B cell (primary cell): Measurements from ENCODE around the gene NFIB. TPM values are rescaled to one million over a fixed set of nuclear protein-coding genes. Genes with fewer than 3 reads are reported as not detected.

Source experiments
- ATAC-seq: fragments of 200-7000 bp; cut with Tn5 transposase; one replicate; pipeline ENCODE4 v1.10.0; 2021; ENCODE audit warnings: low read depth, mild to moderate bottlenecking, moderate number of reproducible peaks, moderate library complexity
- CTCF ChIA-PET: fragments of 350-600 bp; sonication (Branson Sonifier 250); formaldehyde crosslinking; loops from one replicate; lab custom pipeline; 2021; ENCODE audit warnings: antibody characterized with exemption, inconsistent platforms; lab: Charles Lee
- POLR2A ChIA-PET: fragments of 350-600 bp; sonication (Branson Sonifier 250); formaldehyde crosslinking; loops from one replicate; lab custom pipeline; 2021; ENCODE audit warnings: antibody characterized with exemption; lab: Charles Lee
- DNase-seq: peaks from one replicate; pipeline ENCODE4 v3.0.0; 2013
- H2AFZ ChIP-seq: 2 replicates; pipeline ENCODE4 v1.6.1; 2012; ENCODE audit warnings: mild to moderate bottlenecking, low read depth, low read length; ENCODE audit not compliant: insufficient read depth, poor library complexity, severe bottlenecking
- H3K27ac ChIP-seq, 2 donors: 1 replicate in 1 of 2; 2 replicates in 1 of 2; pipeline ENCODE4 v1.5.1; 2012 to 2013; ENCODE audit warnings: low read length in 2 of 2, mild to moderate bottlenecking in 2 of 2, moderate library complexity in 1 of 2
- H3K27me3 ChIP-seq, 4 experiments: fragments of 200-600 bp in 1 of 4; sonication (generic) in 1 of 4; replicated peaks in 1 of 4; 1 replicate in 2 of 4; 2 replicates in 2 of 4; pipeline versions ENCODE4 v1.6.1 to v1.7.0; 2013 to 2016; ENCODE audit warnings: low read length in 3 of 4, mild to moderate bottlenecking in 2 of 4, mixed read lengths in 1 of 4, moderate library complexity in 1 of 4; ENCODE audit not compliant: insufficient read depth in 4 of 4, control insufficient read depth in 3 of 4; ENCODE audit errors: control extremely low read depth in 1 of 4
- H3K36me3 ChIP-seq, 2 experiments: replicated peaks in 1 of 2; 1 replicate in 1 of 2; 2 replicates in 1 of 2; pipeline versions ENCODE4 v1.6.1 to v1.7.1; 2013; ENCODE audit warnings: low read length in 1 of 2; ENCODE audit not compliant: insufficient read depth in 2 of 2, control insufficient read depth in 1 of 2; ENCODE audit errors: control extremely low read depth in 1 of 2, extremely low read depth in 1 of 2
- H3K4me1 ChIP-seq, 2 donors: fragments of 200-600 bp in 1 of 2; sonication (generic) in 1 of 2; 1 replicate in 1 of 2; 2 replicates in 1 of 2; pipeline versions ENCODE4 v1.5.1 to v1.6.1; 2013 to 2017; ENCODE audit warnings: low read length in 2 of 2; ENCODE audit not compliant: control insufficient read depth in 2 of 2, insufficient read depth in 2 of 2
- H3K4me2 ChIP-seq: replicated peaks from 2 replicates; pipeline ENCODE3; 2012; ENCODE audit warnings: mild to moderate bottlenecking, low read depth, low read length; ENCODE audit not compliant: poor library complexity, severe bottlenecking
- H3K4me3 ChIP-seq, 5 experiments: fragments of 200-600 bp in 1 of 5; sonication (generic) in 1 of 5; 1 replicate in 3 of 5; 2 replicates in 2 of 5; pipeline versions ENCODE4 v1.5.1 to v1.7.0; 2011 to 2016; ENCODE audit warnings: low read length in 4 of 5, mild to moderate bottlenecking in 4 of 5, low read depth in 2 of 5, control low read depth in 1 of 5, moderate library complexity in 1 of 5; ENCODE audit not compliant: insufficient read depth in 1 of 5; ENCODE audit errors: control extremely low read depth in 1 of 5, extremely low read depth in 1 of 5
- H3K79me2 ChIP-seq: fragments of 200-600 bp; sonication (generic); one replicate; pipeline ENCODE4 v1.6.0; 2016; ENCODE audit warnings: low read length; ENCODE audit not compliant: control insufficient read depth, insufficient read depth
- H3K9ac ChIP-seq: fragments of 200-600 bp; sonication (generic); 2 replicates; pipeline ENCODE4 v1.6.1; 2017; ENCODE audit warnings: mild to moderate bottlenecking, low read length, moderate library complexity
- H3K9me3 ChIP-seq, 3 donors: one replicate each; pipeline versions ENCODE4 v1.6.1 to v1.7.1; 2013; ENCODE audit warnings: low read length in 2 of 3; ENCODE audit not compliant: control insufficient read depth in 2 of 3, insufficient read depth in 1 of 3; ENCODE audit errors: control extremely low read depth in 1 of 3
- H4K20me1 ChIP-seq: 2 replicates; pipeline ENCODE4 v1.6.0; 2012; ENCODE audit warnings: mild to moderate bottlenecking, low read length; ENCODE audit not compliant: insufficient read depth, control insufficient read depth, poor library complexity, severe bottlenecking
- H3K27ac Mint-ChIP-seq: one replicate; pipeline ENCODE4 v1.8.0; 2021; ENCODE audit warnings: mixed read lengths
- H3K27me3 Mint-ChIP-seq: one replicate; pipeline ENCODE4 v1.8.0; 2021; ENCODE audit warnings: mixed read lengths
- H3K4me1 Mint-ChIP-seq: one replicate; pipeline ENCODE4 v1.8.0; 2021; ENCODE audit warnings: mixed read lengths
- H3K4me3 Mint-ChIP-seq: one replicate; pipeline ENCODE4 v1.8.0; 2021; ENCODE audit warnings: mixed read lengths
- H3K9me3 Mint-ChIP-seq: one replicate; pipeline ENCODE4 v1.8.0; 2022; ENCODE audit warnings: mixed read lengths; ENCODE audit not compliant: insufficient read depth
- EZH2 ChIP-seq: IDR thresholded peaks from 2 replicates; pipeline ENCODE4 v1.6.1; 2012; ENCODE audit warnings: borderline replicate concordance, low read depth, mild to moderate bottlenecking, moderate library complexity, low read length; ENCODE audit not compliant: insufficient read depth, poor library complexity, severe bottlenecking
- WGBS: methylation state at CpG from one replicate; pipeline ENCODE4 v1.1.5; 2013; ENCODE audit warnings: missing lambda C conversion rate; ENCODE audit not compliant: insufficient coverage; 5-methylcytosine and 5-hydroxymethylcytosine counted together
- intact Hi-C: fragments of 100-400 bp; cut with micrococcal nuclease; formaldehyde crosslinking; loops from one replicate; pipeline ENCODE4 v1.10.0; 2022
- polyA plus RNA-seq: library from polyadenylated mRNA; depleted of rRNA; stranded (reverse); fragments of >200 nt; gene quantifications from 2 replicates; pipeline ENCODE4 v1.2.3, GENCODE V29; 2012
- total RNA-seq, 2 donors: library from RNA; stranded (reverse); fragments of 120-200 nt in 1 of 2; gene quantifications; 1 replicate in 1 of 2; 2 replicates in 1 of 2; pipeline versions ENCODE4 v1.2.3 to v1.2.4, GENCODE V29; 2013 to 2022
- TF ChIP-seq, protein P1 (sequence below): fragments of 200-600 bp; IDR thresholded peaks from one replicate; pipeline ENCODE4 v1.8.0; 2022; ENCODE audit warnings: antibody characterized with exemption, mild to moderate bottlenecking

The NFIB gene
- total and polyA plus RNA-seq, 2 donors (not counting 1 experiment from before 2014, with no cell fraction given): not detected

- TF ChIP-seq, protein P1, sequence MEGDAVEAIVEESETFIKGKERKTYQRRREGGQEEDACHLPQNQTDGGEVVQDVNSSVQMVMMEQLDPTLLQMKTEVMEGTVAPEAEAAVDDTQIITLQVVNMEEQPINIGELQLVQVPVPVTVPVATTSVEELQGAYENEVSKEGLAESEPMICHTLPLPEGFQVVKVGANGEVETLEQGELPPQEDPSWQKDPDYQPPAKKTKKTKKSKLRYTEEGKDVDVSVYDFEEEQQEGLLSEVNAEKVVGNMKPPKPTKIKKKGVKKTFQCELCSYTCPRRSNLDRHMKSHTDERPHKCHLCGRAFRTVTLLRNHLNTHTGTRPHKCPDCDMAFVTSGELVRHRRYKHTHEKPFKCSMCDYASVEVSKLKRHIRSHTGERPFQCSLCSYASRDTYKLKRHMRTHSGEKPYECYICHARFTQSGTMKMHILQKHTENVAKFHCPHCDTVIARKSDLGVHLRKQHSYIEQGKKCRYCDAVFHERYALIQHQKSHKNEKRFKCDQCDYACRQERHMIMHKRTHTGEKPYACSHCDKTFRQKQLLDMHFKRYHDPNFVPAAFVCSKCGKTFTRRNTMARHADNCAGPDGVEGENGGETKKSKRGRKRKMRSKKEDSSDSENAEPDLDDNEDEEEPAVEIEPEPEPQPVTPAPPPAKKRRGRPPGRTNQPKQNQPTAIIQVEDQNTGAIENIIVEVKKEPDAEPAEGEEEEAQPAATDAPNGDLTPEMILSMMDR: no peak
- TF ChIP-seq EZH2: no peak
- ChIA-PET POLR2A (no interaction called here), CTCF (no interaction called here)
- peaks cover 0 to 35% (median 30%) of the 10 kb centered on the region in 4 experiments for H3K27me3 ChIP-seq
- H3K4me1 Mint-ChIP-seq: peaks cover 19% of the 10 kb centered on the region
- H3K36me3 ChIP-seq: no peaks in the 10 kb centered on the region
- H4K20me1 ChIP-seq: no peaks in the 10 kb centered on the region
- no peak overlapping the region for H3K27ac Mint-ChIP-seq
- ATAC-seq: no peak
- H3K4me2 ChIP-seq: no peak overlapping the region
- no peak overlapping the region for H3K4me3 Mint-ChIP-seq
- H3K27me3 Mint-ChIP-seq: peaks cover 61% of the 10 kb centered on the region
- no peak overlapping the region for H3K27ac ChIP-seq
- no peaks in the 10 kb centered on the region for H3K9me3 Mint-ChIP-seq
- H3K9ac ChIP-seq: no peak overlapping the region
- DNase-seq: no peak
- H3K4me3 ChIP-seq: no peak overlapping the region
- peaks cover 17 to 22% of the 10 kb centered on the region in 2 donors for H3K4me1 ChIP-seq
- WGBS: no CpG with 5 or more reads among the region's 2 CpGs
- intact Hi-C loops: no loop called here
- peaks cover 0 to 24% (median 0%) of the 10 kb centered on the region in 3 donors for H3K9me3 ChIP-seq
- no peak overlapping the region for H2AFZ ChIP-seq
- H3K79me2 ChIP-seq: no peaks in the 10 kb centered on the region
Measured at GRCh38 chr9:14311171-14311949, 2.6 kb downstream of the NFIB start.

DNA sequence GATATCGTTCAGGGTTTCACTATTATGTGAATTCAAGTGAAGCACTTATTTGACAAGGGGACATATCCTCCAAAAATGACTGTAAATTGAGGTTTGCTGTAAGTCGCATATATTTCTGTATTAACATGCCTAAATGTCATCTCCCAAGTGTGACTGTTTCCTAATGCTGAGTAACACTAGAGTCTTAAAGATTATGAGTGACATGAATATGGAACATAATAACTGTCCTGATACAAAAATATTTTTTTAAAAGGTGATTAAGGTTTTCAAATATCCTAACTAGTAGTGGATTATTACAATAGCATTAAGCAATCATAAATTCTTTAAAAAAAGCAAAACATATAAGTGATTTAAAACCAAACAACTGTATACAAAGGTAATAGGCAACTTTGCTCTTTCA is 3.6 kb downstream of the NFIB start:
- no peak for ATAC-seq
- H3K4me3 Mint-ChIP-seq: no peak overlapping the region
- intact Hi-C loops: no loop called here
- TF ChIP-seq, protein P1: no peak
- TF ChIP-seq EZH2: no peak
- Histone ChIP-seq H3K27me3 (peaks cover 0 to 27% (median 24%) of the 10 kb centered on the region in 4 experiments), H3K36me3 (no peaks in the 10 kb centered on the region), H3K9me3 (peaks cover 0 to 16% (median 0%) of the 10 kb centered on the region in 3 donors), H2AFZ (no peak overlapping the region), H3K4me2 (no peak overlapping the region), H3K9ac (no peak overlapping the region), H4K20me1 (no peaks in the 10 kb centered on the region), H3K4me3 (no peak overlapping the region), H3K27ac (no peak overlapping the region), H3K4me1 (peaks cover 12 to 17% of the 10 kb centered on the region in 2 donors), H3K79me2 (no peaks in the 10 kb centered on the region)
- DNase-seq: no peak
- peaks cover 17% of the 10 kb centered on the region for H3K4me1 Mint-ChIP-seq
- peaks cover 59% of the 10 kb centered on the region for H3K27me3 Mint-ChIP-seq
- ChIA-PET POLR2A (no interaction called here), CTCF (no interaction called here)
- no CpG with 5 or more reads among the region's 2 CpGs for WGBS
- no peaks in the 10 kb centered on the region for H3K9me3 Mint-ChIP-seq
- H3K27ac Mint-ChIP-seq: no peak overlapping the region
